ENCODE data around the gene KIF27. TPM values are rescaled to one million over a fixed set of nuclear protein-coding genes. Genes with fewer than 3 reads are reported as not detected.
"Not testable (repeated sequence)": the region's sequence is repeated elsewhere in the genome, so short reads cannot be mapped to it uniquely, and the experiment has no call there.

The KIF27 gene
- total and polyA plus RNA-seq, 4 donors, result 0.55 to 5.1 (median 1.6) TPM

DNA sequence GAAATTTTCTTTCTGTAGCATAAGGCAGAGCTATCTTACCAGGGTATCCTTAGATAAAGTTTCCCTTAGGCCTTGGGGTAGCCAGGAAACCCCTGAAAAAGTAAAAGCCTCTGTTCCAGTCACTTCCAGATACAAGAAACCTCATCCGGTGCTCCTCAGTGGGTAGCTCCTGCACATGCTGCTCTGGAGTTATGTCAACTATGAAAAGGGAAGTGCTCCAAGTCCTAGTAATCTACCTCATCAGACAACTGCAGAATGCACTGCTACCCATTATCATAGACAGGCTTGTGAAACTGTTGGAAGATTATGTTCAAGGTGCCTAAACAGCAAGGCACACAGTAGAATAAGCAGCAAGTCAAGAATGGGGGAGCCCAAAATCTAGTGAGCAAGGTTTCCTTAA, 112.0 kb downstream of the KIF27 start:
- H3K4me1 ChIP-seq (ENCODE audit: control insufficient read depth in 4 of 4, insufficient read depth in 4 of 4, low read length in 3 of 4); H3K27me3 ChIP-seq (ENCODE audit: control insufficient read depth in 4 of 4, insufficient read depth in 4 of 4, low read length in 3 of 4); H3K9me3 ChIP-seq (ENCODE audit: control insufficient read depth in 4 of 4, low read length in 3 of 4); H3K9ac ChIP-seq (ENCODE audit: low read depth in 1 of 2, low read length in 2 of 2); DNase-seq (ENCODE audit: low spot score); H3K27ac ChIP-seq (ENCODE audit: low read depth in 1 of 2, low read length in 2 of 2); H3K4me3 ChIP-seq (ENCODE audit: low read depth in 1 of 3, low read length in 3 of 3): not testable (repeated sequence)
- peaks cover 2 to 10% (median 6%) of the 10 kb centered on the region in 4 donors for H3K36me3 ChIP-seq (ENCODE audit: control insufficient read depth in 4 of 4, insufficient read depth in 3 of 4, low read depth in 1 of 4, low read length in 3 of 4)
- 87% methylated on average over 1 of the region's 1 CpG for WGBS

- not testable (repeated sequence) for H3K27ac ChIP-seq (ENCODE audit: low read depth in 1 of 2, low read length in 2 of 2); DNase-seq (ENCODE audit: low spot score); H3K27me3 ChIP-seq (ENCODE audit: control insufficient read depth in 4 of 4, insufficient read depth in 4 of 4, low read length in 3 of 4); H3K9me3 ChIP-seq (ENCODE audit: control insufficient read depth in 4 of 4, low read length in 3 of 4); H3K9ac ChIP-seq (ENCODE audit: low read depth in 1 of 2, low read length in 2 of 2); H3K4me3 ChIP-seq (ENCODE audit: low read depth in 1 of 3, low read length in 3 of 3); H3K4me1 ChIP-seq (ENCODE audit: control insufficient read depth in 4 of 4, insufficient read depth in 4 of 4, low read length in 3 of 4)
- peaks cover 2 to 10% (median 5%) of the 10 kb centered on the region in 4 donors for H3K36me3 ChIP-seq (ENCODE audit: control insufficient read depth in 4 of 4, insufficient read depth in 3 of 4, low read depth in 1 of 4, low read length in 3 of 4)
- WGBS, result 97% methylated on average over 31 of the region's 31 CpGs
Observed at GRCh38 chr9:83804454-83804853, 116.8 kb downstream of the KIF27 start.

DNA sequence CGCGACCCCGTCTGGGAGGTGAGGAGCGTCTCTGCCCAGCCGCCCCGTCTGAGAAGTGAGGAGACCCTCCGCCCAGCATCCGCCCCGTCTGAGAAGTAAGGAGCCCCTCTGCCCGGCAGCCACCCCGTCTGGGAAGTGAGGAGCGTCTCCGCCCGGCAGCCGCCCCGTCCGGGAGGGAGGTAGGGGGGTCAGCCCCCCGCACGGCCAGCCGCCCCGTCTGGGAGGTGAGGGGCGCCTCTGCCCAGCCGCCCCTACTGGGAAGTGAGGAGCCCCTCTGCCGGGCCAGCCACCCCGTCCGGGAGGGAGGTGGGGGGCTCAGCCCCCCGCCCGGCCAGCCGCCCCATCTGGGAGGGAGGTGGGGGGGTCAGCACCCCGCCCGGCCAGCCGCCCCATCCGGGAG, 117.3 kb downstream of the KIF27 start:
- H3K4me3 ChIP-seq (ENCODE audit: low read depth in 1 of 3, low read length in 3 of 3); H3K27me3 ChIP-seq (ENCODE audit: control insufficient read depth in 4 of 4, insufficient read depth in 4 of 4, low read length in 3 of 4); H3K27ac ChIP-seq (ENCODE audit: low read depth in 1 of 2, low read length in 2 of 2); H3K4me1 ChIP-seq (ENCODE audit: control insufficient read depth in 4 of 4, insufficient read depth in 4 of 4, low read length in 3 of 4); H3K9ac ChIP-seq (ENCODE audit: low read depth in 1 of 2, low read length in 2 of 2); DNase-seq (ENCODE audit: low spot score); H3K9me3 ChIP-seq (ENCODE audit: control insufficient read depth in 4 of 4, low read length in 3 of 4): not testable (repeated sequence)
- 99% methylated on average over 30 of the region's 33 CpGs for WGBS
- peaks cover 2 to 12% (median 6%) of the 10 kb centered on the region in 4 donors for H3K36me3 ChIP-seq (ENCODE audit: control insufficient read depth in 4 of 4, insufficient read depth in 3 of 4, low read depth in 1 of 4, low read length in 3 of 4)

GRCh38 chr9:83800236-83801033, 120.8 kb downstream of the KIF27 start:
- Histone ChIP-seq H3K4me3 (ENCODE audit: low read depth in 1 of 3, low read length in 3 of 3) (no peak overlapping the region), H3K27ac (ENCODE audit: low read depth in 1 of 2, low read length in 2 of 2) (no peak overlapping the region), H3K4me1 (ENCODE audit: control insufficient read depth in 4 of 4, insufficient read depth in 4 of 4, low read length in 3 of 4) (no peaks in the 10 kb centered on the region), H3K9ac (ENCODE audit: low read depth in 1 of 2, low read length in 2 of 2) (no peak overlapping the region), H3K27me3 (ENCODE audit: control insufficient read depth in 4 of 4, insufficient read depth in 4 of 4, low read length in 3 of 4) (no peaks in the 10 kb centered on the region), H3K9me3 (ENCODE audit: control insufficient read depth in 4 of 4, low read length in 3 of 4) (no peaks in the 10 kb centered on the region), H3K36me3 (ENCODE audit: control insufficient read depth in 4 of 4, insufficient read depth in 3 of 4, low read depth in 1 of 4, low read length in 3 of 4) (peaks cover 0 to 21% (median 13%) of the 10 kb centered on the region in 4 donors)
- DNase-seq (ENCODE audit: low spot score), result no peak
- TF ChIP-seq GABPA (IDR thresholded peaks at IDR 0.05 in 1 of 2, conservative IDR thresholded peaks at IDR 0.05 in 1 of 2) (no peak), HNF4A (conservative IDR thresholded peaks at IDR 0.05) (no peak), ATF3 (IDR thresholded peaks at IDR 0.05) (no peak), REST (IDR thresholded peaks at IDR 0.05) (no peak), FOXA2 (IDR thresholded peaks at IDR 0.05) (no peak), JUND (IDR thresholded peaks at IDR 0.05) (no peak), NR2F2 (IDR thresholded peaks at IDR 0.05) (no peak), TAF1 (conservative IDR thresholded peaks at IDR 0.05) (no peak), HNF4G (IDR thresholded peaks at IDR 0.05) (no peak), FOXA1 (IDR thresholded peaks at IDR 0.05) (no peak), YY1 (IDR thresholded peaks at IDR 0.05) (no peak), EGR1 (IDR thresholded peaks at IDR 0.05; ENCODE audit: low read depth in 2 of 2) (no peak), CTCF (IDR thresholded peaks at IDR 0.05; ENCODE audit: low read depth, low read length, missing input control) (no peak)
- 95% methylated on average over 13 of the region's 13 CpGs for WGBS

Data from liver (tissue), 9 donors.